Stomach (tissue), 4 donors: Measurements from ENCODE around the gene RMRP.

Source experiments
- POLR2A ChIP-seq, 4 donors: fragments of 450-650 bp; IDR thresholded peaks; one replicate each; pipeline ENCODE4 v1.6.1; 2016; ENCODE audit warnings: antibody characterized with exemption in 4 of 4, control low read depth in 2 of 4, mild to moderate bottlenecking in 1 of 4, moderate library complexity in 1 of 4
- TF ChIP-seq, protein P1 (sequence below), 7 experiments: fragments of 450-650 bp in 4 of 7; fragments of 200-600 bp in 3 of 7; sonication (generic) in 3 of 7; IDR thresholded peaks; one replicate each; pipeline ENCODE4 v1.5.1; 2016 to 2019; ENCODE audit warnings: antibody characterized with exemption in 7 of 7, control low read depth in 2 of 7, mild to moderate bottlenecking in 1 of 7

DNA sequence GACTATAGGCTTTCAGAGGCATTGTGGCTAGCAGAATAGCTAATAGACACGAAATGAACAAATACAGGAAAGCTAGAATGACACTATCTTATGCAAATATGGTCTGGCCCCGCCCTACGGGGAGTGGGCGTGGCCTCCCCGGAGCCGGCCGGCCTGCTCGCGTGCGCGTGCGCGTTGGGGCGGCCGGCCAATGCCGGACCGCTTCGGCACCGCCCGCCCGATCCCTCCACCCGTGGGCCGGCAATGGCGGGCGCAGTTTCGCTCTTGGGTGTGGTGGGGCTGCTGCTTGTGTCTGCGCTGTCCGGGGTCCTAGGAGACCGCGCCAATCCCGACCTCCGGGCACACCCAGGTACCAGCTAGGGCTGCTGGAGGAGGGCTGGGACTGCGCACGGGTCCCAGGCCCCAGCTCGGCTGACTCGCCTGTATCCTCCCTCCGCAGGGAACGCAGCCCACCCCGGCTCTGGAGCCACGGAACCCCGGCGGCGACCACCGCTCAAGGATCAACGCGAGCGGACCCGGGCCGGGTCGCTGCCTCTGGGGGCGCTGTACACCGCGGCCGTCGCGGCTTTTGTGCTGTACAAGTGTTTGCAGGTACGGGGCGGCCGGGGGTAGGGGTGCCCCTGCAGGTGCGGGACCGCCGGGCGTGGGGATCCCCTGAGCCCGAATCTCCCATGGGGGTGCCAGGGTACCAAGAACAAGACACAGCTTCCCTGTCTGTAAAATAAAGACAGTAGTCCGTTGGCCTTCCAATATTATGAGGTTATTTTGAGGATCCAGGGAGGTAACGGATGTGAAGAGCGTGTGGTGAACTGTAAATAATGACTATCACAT lies 533 bp upstream of the RMRP start, which contains the start of gene CCDC107:
- TF ChIP-seq POLR2A (IDR thresholded peaks at IDR 0.05) = peak in 2 of 4 donors; percentile 57 to 61
- TF ChIP-seq, protein P1, sequence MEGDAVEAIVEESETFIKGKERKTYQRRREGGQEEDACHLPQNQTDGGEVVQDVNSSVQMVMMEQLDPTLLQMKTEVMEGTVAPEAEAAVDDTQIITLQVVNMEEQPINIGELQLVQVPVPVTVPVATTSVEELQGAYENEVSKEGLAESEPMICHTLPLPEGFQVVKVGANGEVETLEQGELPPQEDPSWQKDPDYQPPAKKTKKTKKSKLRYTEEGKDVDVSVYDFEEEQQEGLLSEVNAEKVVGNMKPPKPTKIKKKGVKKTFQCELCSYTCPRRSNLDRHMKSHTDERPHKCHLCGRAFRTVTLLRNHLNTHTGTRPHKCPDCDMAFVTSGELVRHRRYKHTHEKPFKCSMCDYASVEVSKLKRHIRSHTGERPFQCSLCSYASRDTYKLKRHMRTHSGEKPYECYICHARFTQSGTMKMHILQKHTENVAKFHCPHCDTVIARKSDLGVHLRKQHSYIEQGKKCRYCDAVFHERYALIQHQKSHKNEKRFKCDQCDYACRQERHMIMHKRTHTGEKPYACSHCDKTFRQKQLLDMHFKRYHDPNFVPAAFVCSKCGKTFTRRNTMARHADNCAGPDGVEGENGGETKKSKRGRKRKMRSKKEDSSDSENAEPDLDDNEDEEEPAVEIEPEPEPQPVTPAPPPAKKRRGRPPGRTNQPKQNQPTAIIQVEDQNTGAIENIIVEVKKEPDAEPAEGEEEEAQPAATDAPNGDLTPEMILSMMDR (IDR thresholded peaks at IDR 0.05) = peak in 5 of 7 experiments; percentile 36 to 62 (median 46)
